Breast epithelium (tissue), 3 donors: ENCODE results near the gene MINDY3.

Experiments
- CTCF ChIP-seq, 3 donors: fragments of 450-650 bp; IDR thresholded peaks; one replicate each; pipeline ENCODE4 v1.5.1; 2016 to 2017; ENCODE audit warnings: antibody characterized with exemption in 3 of 3, mild to moderate bottlenecking in 3 of 3, moderate library complexity in 3 of 3
- POLR2AphosphoS5 ChIP-seq, 3 donors: sonication (generic); formaldehyde crosslinking; IDR thresholded peaks; one replicate each; pipeline ENCODE4 v1.6.1; 2017; ENCODE audit warnings: antibody characterized with exemption in 3 of 3

- peak in 1 of 3 donors; percentile 18 for TF ChIP-seq CTCF (IDR thresholded peaks at IDR 0.05)
- no peak for TF ChIP-seq POLR2AphosphoS5 (IDR thresholded peaks at IDR 0.05)
Observed at GRCh38 chr10:15898046-15898445, 37.7 kb upstream of the MINDY3 start.
